ENCODE measurements around the gene FNIP1. TPM values are rescaled to one million over a fixed set of nuclear protein-coding genes. Genes with fewer than 3 reads are reported as not detected.

Gene FNIP1
- total RNA-seq, 1 experiment from 2014 or later = 16.4 TPM

- no peaks in the 10 kb centered on the region for H3K4me1 ChIP-seq (ENCODE audit: control insufficient read depth in 1 of 2, insufficient read depth in 2 of 2, low read length in 2 of 2)
- H3K9ac ChIP-seq (ENCODE audit: low read length) = no peak overlapping the region
- no peak overlapping the region for H3K4me3 ChIP-seq (replicated peaks in 1 of 2; ENCODE audit: low read depth in 1 of 2, low read length in 2 of 2)
- no peaks in the 10 kb centered on the region for H3K27me3 ChIP-seq (ENCODE audit: insufficient read depth, low read length)
- RAD21 ChIA-PET (ENCODE audit: low non-redundant PET in 1 of 2, low total read pairs in 2 of 2, uncharacterized antibody in 2 of 2, unreplicated experiment in 2 of 2) = no interaction called here
- no peak overlapping the region for H3K27ac ChIP-seq (ENCODE audit: low read depth, low read length)
- no peak for TF ChIP-seq SRF (IDR thresholded peaks at IDR 0.05; ENCODE audit: low read depth)
- no peaks in the 10 kb centered on the region for H3K9me2 ChIP-seq (ENCODE audit: insufficient read depth)
- CTCF ChIA-PET = no interaction called here
- intact Hi-C loops (cut with micrococcal nuclease) = loop anchor here (1.0 kb wide), 1 partner anchor 23 kb away; no protein-coding TSS in a partner anchor
- no peak overlapping the region for H3K4me2 ChIP-seq (ENCODE audit: low read length)
- ATAC-seq (no peak), DNase-seq (ENCODE audit: low read depth, low spot score) (no peak)
- no peaks in the 10 kb centered on the region for H3K9me3 ChIP-seq (ENCODE audit: control insufficient read depth in 1 of 2, insufficient read depth in 1 of 2, low read depth in 1 of 2, low read length in 2 of 2)
- no peak overlapping the region for H2AFZ ChIP-seq (ENCODE audit: low read depth, low read length, poor library complexity, severe bottlenecking)
- BruUV-seq (replicated peaks) = no TSS peak
- H3K79me2 ChIP-seq (ENCODE audit: insufficient read depth, low read length) = peaks cover 62% of the 10 kb centered on the region
- POLR2A ChIA-PET = no interaction called here
- H4K20me1 ChIP-seq (ENCODE audit: insufficient read depth) = no peaks in the 10 kb centered on the region
- H3K36me3 ChIP-seq (ENCODE audit: control insufficient read depth in 1 of 2, insufficient read depth in 2 of 2, low read length in 2 of 2) = no peaks in the 10 kb centered on the region
Observed at GRCh38 chr5:131754363-131754762, 42.5 kb downstream of the FNIP1 start.

GRCh38 chr5:131751506-131751905 is 45.3 kb downstream of the FNIP1 start:
- DNase-seq (ENCODE audit: low read depth, low spot score) (no peak), ATAC-seq (no peak)
- Histone ChIP-seq H3K9ac (ENCODE audit: low read length) (no peak overlapping the region), H2AFZ (ENCODE audit: low read depth, low read length, poor library complexity, severe bottlenecking) (no peak overlapping the region), H3K27ac (ENCODE audit: low read depth, low read length) (no peak overlapping the region), H3K36me3 (ENCODE audit: control insufficient read depth in 1 of 2, insufficient read depth in 2 of 2, low read length in 2 of 2) (no peaks in the 10 kb centered on the region), H3K27me3 (ENCODE audit: insufficient read depth, low read length) (no peaks in the 10 kb centered on the region), H3K4me1 (ENCODE audit: control insufficient read depth in 1 of 2, insufficient read depth in 2 of 2, low read length in 2 of 2) (no peaks in the 10 kb centered on the region), H3K79me2 (ENCODE audit: insufficient read depth, low read length) (peaks cover 40% of the 10 kb centered on the region), H4K20me1 (ENCODE audit: insufficient read depth) (no peaks in the 10 kb centered on the region), H3K4me3 (replicated peaks in 1 of 2; ENCODE audit: low read depth in 1 of 2, low read length in 2 of 2) (no peak overlapping the region), H3K9me3 (ENCODE audit: control insufficient read depth in 1 of 2, insufficient read depth in 1 of 2, low read depth in 1 of 2, low read length in 2 of 2) (no peaks in the 10 kb centered on the region), H3K4me2 (ENCODE audit: low read length) (no peak overlapping the region), H3K9me2 (ENCODE audit: insufficient read depth) (no peaks in the 10 kb centered on the region)
- TF ChIP-seq CBX3 (IDR thresholded peaks at IDR 0.05; ENCODE audit: low read depth) (no peak), EZH2 (IDR thresholded peaks at IDR 0.05) (no peak), JUND (IDR thresholded peaks at IDR 0.05) (no peak), SRF (IDR thresholded peaks at IDR 0.05; ENCODE audit: low read depth) (no peak), CEBPB (IDR thresholded peaks at IDR 0.05; ENCODE audit: low read depth) (no peak), ZBTB33 (IDR thresholded peaks at IDR 0.05; ENCODE audit: extremely low read depth, insufficient replicate concordance, low read length) (no peak), YY1 (IDR thresholded peaks at IDR 0.05; ENCODE audit: extremely low read depth, insufficient replicate concordance, low read depth, low read length) (no peak), CTCF (IDR thresholded peaks at IDR 0.05 in 2 of 3, conservative IDR thresholded peaks at IDR 0.05 in 1 of 3; ENCODE audit: borderline replicate concordance in 1 of 3, insufficient read depth in 1 of 3, low read depth in 2 of 3, low read length in 2 of 3) (no peak)
- TF ChIP-seq, protein P1, sequence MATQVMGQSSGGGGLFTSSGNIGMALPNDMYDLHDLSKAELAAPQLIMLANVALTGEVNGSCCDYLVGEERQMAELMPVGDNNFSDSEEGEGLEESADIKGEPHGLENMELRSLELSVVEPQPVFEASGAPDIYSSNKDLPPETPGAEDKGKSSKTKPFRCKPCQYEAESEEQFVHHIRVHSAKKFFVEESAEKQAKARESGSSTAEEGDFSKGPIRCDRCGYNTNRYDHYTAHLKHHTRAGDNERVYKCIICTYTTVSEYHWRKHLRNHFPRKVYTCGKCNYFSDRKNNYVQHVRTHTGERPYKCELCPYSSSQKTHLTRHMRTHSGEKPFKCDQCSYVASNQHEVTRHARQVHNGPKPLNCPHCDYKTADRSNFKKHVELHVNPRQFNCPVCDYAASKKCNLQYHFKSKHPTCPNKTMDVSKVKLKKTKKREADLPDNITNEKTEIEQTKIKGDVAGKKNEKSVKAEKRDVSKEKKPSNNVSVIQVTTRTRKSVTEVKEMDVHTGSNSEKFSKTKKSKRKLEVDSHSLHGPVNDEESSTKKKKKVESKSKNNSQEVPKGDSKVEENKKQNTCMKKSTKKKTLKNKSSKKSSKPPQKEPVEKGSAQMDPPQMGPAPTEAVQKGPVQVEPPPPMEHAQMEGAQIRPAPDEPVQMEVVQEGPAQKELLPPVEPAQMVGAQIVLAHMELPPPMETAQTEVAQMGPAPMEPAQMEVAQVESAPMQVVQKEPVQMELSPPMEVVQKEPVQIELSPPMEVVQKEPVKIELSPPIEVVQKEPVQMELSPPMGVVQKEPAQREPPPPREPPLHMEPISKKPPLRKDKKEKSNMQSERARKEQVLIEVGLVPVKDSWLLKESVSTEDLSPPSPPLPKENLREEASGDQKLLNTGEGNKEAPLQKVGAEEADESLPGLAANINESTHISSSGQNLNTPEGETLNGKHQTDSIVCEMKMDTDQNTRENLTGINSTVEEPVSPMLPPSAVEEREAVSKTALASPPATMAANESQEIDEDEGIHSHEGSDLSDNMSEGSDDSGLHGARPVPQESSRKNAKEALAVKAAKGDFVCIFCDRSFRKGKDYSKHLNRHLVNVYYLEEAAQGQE (IDR thresholded peaks at IDR 0.05; ENCODE audit: low read depth) = no peak
- RAD21 ChIA-PET (ENCODE audit: low non-redundant PET in 1 of 2, low total read pairs in 2 of 2, uncharacterized antibody in 2 of 2, unreplicated experiment in 2 of 2) = no interaction called here
- POLR2A ChIA-PET = no interaction called here
- no TSS peak for BruUV-seq (replicated peaks)
- intact Hi-C loops (cut with micrococcal nuclease) = no loop called here
- CTCF ChIA-PET = interaction anchor here (1.3 kb wide), 1 partner anchor 162 kb away, joined by 4 read pairs; no protein-coding TSS in a partner anchor

Measured in HCT116 (cell line).